Pancreas (tissue), 10 donors: ENCODE results near the gene PDCD7. TPM values are rescaled to one million over a fixed set of nuclear protein-coding genes. Genes with fewer than 3 reads are reported as not detected.

ENCODE experiments used
- ATAC-seq, 4 donors: fragments of 200-7000 bp; cut with Tn5 transposase; one replicate each; pipeline versions ENCODE4 v1.8.0 to v1.9.1; 2020; ENCODE audit warnings: mild to moderate bottlenecking in 4 of 4, moderate library complexity in 4 of 4
- DNase-seq, 6 donors: peaks; one replicate each; pipeline ENCODE4 v3.0.0-alpha.2; 2020
- FAIRE-seq: peaks from 2 replicates; lab custom pipeline; 2012; peaks lifted over from hg19 to GRCh38; lab: Jason Lieb, UNC
- H3K27ac ChIP-seq, 4 donors: fragments of 200-600 bp; sonication (generic); 1 replicate in 3 of 4; 2 replicates in 1 of 4; pipeline versions ENCODE4 v1.5.0 to v1.8.0; 2020
- H3K27me3 ChIP-seq, 4 donors: fragments of 200-600 bp; one replicate each; pipeline ENCODE4 v1.8.0; 2021
- H3K36me3 ChIP-seq, 3 donors: fragments of 200-600 bp; sonication (generic) in 1 of 3; one replicate each; pipeline versions ENCODE4 v1.5.0 to v1.8.0; 2020 to 2021
- H3K4me1 ChIP-seq, 3 donors: fragments of 200-600 bp; one replicate each; pipeline ENCODE4 v1.8.0; 2021
- H3K4me3 ChIP-seq, 4 donors: fragments of 200-600 bp; sonication (generic) in 2 of 4; one replicate each; pipeline versions ENCODE4 v1.5.0 to v1.8.0; 2020 to 2021
- H3K9me3 ChIP-seq, 4 donors: fragments of 200-600 bp; one replicate each; pipeline ENCODE4 v1.8.0; 2021
- CTCF ChIP-seq, 4 donors: fragments of 200-600 bp; sonication (generic) in 3 of 4; IDR thresholded peaks; one replicate each; pipeline versions ENCODE4 v1.5.0 to v1.8.0; 2021; ENCODE audit warnings: antibody characterized with exemption in 4 of 4
- WGBS, 2 donors: extraction: QIAGEN DNeasy Blood & Tissue Kit; methylation state at CpG; one replicate each; pipeline ENCODE4 v1.1.7; 2013; 5-methylcytosine and 5-hydroxymethylcytosine counted together
- intact Hi-C, 3 donors: fragments of 100-400 bp; cut with DNase I; formaldehyde crosslinking; loops; one replicate each; pipeline versions ENCODE4 v1.11.1 to v1.14.2; 2022
- polyA plus RNA-seq, 2 donors: library from polyadenylated mRNA; stranded (reverse); fragments of 200-250 nt; gene quantifications; one replicate each; pipeline ENCODE4 v1.2.3, GENCODE V29; 2013
- total RNA-seq, 6 donors: library from RNA; stranded (reverse); fragmentation: NEBNext Ultra II Directional in 4 of 6; extraction: Animal tissue kit (Norgen Biotek cat#: 25700) in 4 of 6; gene quantifications; one replicate each; pipeline versions ENCODE4 v1.2.1 to v1.2.4, GENCODE V29; 2021 to 2023
- donor health status: healthy with polysubstance abuse.
- donor health status: DM: no; HTN: no; CAD: no; lungs with moderate emphysema.
- donor health status: DM: no; HTN: no; CAD: no.
- donor health status: control.
- donor health status: control.
- donor health status: Bipolar disorder and iron deficiency.
- donor health status: DM: yes; HTN: yes; CAD: no.
- donor health status: DM: no; HTN: no; CAD: no.
- donor health status: DM: no; HTN: no; CAD: no.
- donor health status: DM: yes; HTN: yes; CAD: no.

The PDCD7 gene
- total and polyA plus RNA-seq, 8 donors = 7.3 to 13.1 (median 9.3) TPM

GRCh38 chr15:65072027-65072426 is 61.6 kb downstream of the PDCD7 start:
- no peak for DNase-seq
- no peak for TF ChIP-seq CTCF (IDR thresholded peaks at IDR 0.05)
- no peak for FAIRE-seq
- Histone ChIP-seq H3K36me3 (no peaks in the 10 kb centered on the region), H3K27ac (no peak overlapping the region), H3K9me3 (no peaks in the 10 kb centered on the region), H3K4me1 (no peaks in the 10 kb centered on the region), H3K27me3 (peaks cover 0 to 5% (median 0%) of the 10 kb centered on the region in 4 donors), H3K4me3 (no peak overlapping the region)
- ATAC-seq = no peak
- WGBS, 2 donors = 83 to 89% methylated on average over 1 of the region's 1 CpG
- intact Hi-C loops = no loop called here

- FAIRE-seq (no peak), ATAC-seq (peak in 2 of 4 donors; percentile 25 to 31), DNase-seq (no peak)
- no peaks in the 10 kb centered on the region for H3K36me3 ChIP-seq
- H3K4me3 ChIP-seq = no peak overlapping the region
- 68 to 76% methylated on average over 5 of the region's 5 CpGs for WGBS, 2 donors
- no peak for TF ChIP-seq CTCF (IDR thresholded peaks at IDR 0.05)
- peaks cover 0 to 5% (median 0%) of the 10 kb centered on the region in 4 donors for H3K27me3 ChIP-seq
- no peaks in the 10 kb centered on the region for H3K9me3 ChIP-seq
- H3K4me1 ChIP-seq = no peaks in the 10 kb centered on the region
- intact Hi-C loops = no loop called here
- H3K27ac ChIP-seq = no peak overlapping the region
Measured at GRCh38 chr15:65071381-65071811, 62.2 kb downstream of the PDCD7 start.

DNA sequence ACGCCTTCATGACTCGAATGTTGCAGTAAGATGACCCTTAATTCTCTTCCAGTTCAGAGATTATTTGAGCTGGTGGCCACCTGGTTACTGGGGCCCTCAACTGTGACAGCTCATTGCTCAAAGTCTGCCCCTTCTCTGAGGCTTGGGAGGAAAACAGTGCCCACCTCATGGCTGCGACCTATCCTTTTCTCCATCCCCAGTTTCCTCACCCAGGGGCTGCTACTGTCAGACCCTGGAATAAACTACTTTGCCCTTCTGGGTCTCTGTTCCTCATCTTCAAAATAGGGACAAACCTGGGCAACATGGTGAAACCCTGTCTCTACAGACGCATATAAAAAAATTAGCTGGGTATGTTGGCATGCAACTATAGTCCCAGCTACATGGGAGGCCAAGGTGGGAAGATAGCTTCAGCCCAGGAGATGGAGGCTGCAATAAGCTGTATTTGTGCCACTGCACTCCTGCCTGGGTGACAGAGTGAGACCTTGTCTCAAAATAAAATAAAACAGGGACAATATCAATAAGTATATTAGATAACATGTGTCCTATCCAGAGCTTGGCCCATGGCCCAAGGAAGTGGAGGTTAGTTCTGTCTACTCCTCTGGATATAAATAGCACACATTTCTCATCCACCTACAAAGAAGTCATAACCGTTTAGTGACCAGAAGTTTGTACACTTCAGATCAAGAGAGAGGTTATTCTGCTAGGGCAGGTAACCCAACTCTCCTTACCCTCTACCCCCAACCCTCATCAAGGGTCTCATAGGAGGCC is 63.6 kb downstream of the PDCD7 start:
- 72 to 73% methylated on average over 5 of the region's 5 CpGs for WGBS, 2 donors
- ATAC-seq = no peak
- Histone ChIP-seq H3K27me3 (peaks cover 0 to 5% (median 0%) of the 10 kb centered on the region in 4 donors), H3K36me3 (no peaks in the 10 kb centered on the region), H3K9me3 (no peaks in the 10 kb centered on the region), H3K4me1 (no peaks in the 10 kb centered on the region), H3K4me3 (no peak overlapping the region), H3K27ac (no peak overlapping the region)
- intact Hi-C loops = no loop called here
- FAIRE-seq = no peak
- no peak for DNase-seq
- no peak for TF ChIP-seq CTCF (IDR thresholded peaks at IDR 0.05)

DNA sequence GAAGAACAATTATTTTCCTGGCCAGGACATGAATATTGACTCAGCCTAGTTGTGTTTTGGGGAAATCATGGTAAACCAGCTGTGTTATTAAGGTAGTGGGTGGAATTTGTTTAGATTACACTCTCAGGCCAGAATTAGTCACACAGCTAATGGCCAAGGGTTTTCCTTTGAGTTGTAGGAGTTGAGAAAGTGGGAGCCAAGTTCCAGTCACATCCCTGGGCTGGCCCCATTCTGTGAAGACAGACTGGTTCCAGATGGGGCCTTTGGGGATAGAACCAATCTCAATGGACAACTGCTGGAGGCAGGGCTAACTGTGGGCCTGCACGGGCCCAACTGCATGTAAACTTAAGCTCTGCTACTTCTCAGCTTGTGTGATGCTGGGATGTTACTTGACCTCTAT is 64.4 kb downstream of the PDCD7 start:
- intact Hi-C loops = no loop called here
- FAIRE-seq = no peak
- H3K27ac ChIP-seq = no peak overlapping the region
- H3K4me1 ChIP-seq = no peaks in the 10 kb centered on the region
- peak in 1 of 6 donors; percentile 28 for DNase-seq
- no peaks in the 10 kb centered on the region for H3K36me3 ChIP-seq
- peak in 3 of 4 donors; percentile 63 to 66 (median 63) for ATAC-seq
- no peak for TF ChIP-seq CTCF (IDR thresholded peaks at IDR 0.05)
- 77 to 93% methylated on average over 1 of the region's 1 CpG for WGBS, 2 donors
- no peak overlapping the region for H3K4me3 ChIP-seq
- H3K9me3 ChIP-seq = no peaks in the 10 kb centered on the region
- H3K27me3 ChIP-seq = peaks cover 0 to 5% (median 0%) of the 10 kb centered on the region in 4 donors

DNA sequence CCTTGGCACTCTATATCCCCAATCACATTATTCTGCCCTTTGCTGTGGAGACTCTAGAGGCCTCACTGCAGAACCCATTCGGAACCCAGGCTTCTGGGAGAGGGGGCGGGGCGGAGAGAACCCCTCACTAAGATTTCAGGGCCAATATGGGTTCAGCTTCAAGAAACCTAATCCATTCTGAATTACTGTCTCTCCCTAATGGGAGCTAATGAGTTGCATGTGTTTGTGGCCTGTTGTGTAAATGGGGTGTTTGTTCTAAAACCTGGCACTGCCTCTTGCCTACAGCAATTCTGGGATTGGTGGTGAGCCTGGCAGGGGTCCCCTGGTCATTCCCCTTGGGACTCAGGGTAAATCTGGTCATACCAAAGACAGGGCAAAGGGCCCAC is 65.2 kb downstream of the PDCD7 start:
- Histone ChIP-seq H3K36me3 (no peaks in the 10 kb centered on the region), H3K4me1 (no peaks in the 10 kb centered on the region), H3K27me3 (peaks cover 0 to 5% (median 0%) of the 10 kb centered on the region in 4 donors), H3K9me3 (no peaks in the 10 kb centered on the region), H3K4me3 (no peak overlapping the region), H3K27ac (no peak overlapping the region)
- DNase-seq (no peak), FAIRE-seq (no peak), ATAC-seq (no peak)
- TF ChIP-seq CTCF (IDR thresholded peaks at IDR 0.05) = no peak
- 91 to 97% methylated on average over 3 of the region's 3 CpGs for WGBS, 2 donors
- intact Hi-C loops = no loop called here
